Measurements from ENCODE around the gene CNRIP1.
"Not testable (repeated sequence)": the region's sequence is repeated elsewhere in the genome, so short reads cannot be mapped to it uniquely, and the experiment has no call there.

CNRIP1 gene

GRCh38 chr2:68319398-68320117, at the start of gene CNRIP1:
Gene CNRIP1, minus strand, starts transcription at chr2:68319949. Its CDS starts 549 bp downstream, at chr2:68319400.
- DNase-seq: peak; percentile 10

- no peak for DNase-seq
Measured at GRCh38 chr2:68369337-68369734, 49.6 kb upstream of the CNRIP1 start.

GRCh38 chr2:68368654-68369336, 49.0 kb upstream of the CNRIP1 start:
- no peak for DNase-seq

GRCh38 chr2:68367953-68368653, 48.4 kb upstream of the CNRIP1 start:
- no peak for DNase-seq

GRCh38 chr2:68366083-68366560, 46.4 kb upstream of the CNRIP1 start:
- no peak for DNase-seq

- no peak for DNase-seq
Measured at GRCh38 chr2:68365087-68365486, 45.3 kb upstream of the CNRIP1 start, which contains the start of gene PLEK. Gene PLEK, plus strand, starts transcription at chr2:68365282. Its CDS starts 70 bp downstream, at chr2:68365352.

- DNase-seq: no peak
Measured at GRCh38 chr2:68363721-68364120, 44.0 kb upstream of the CNRIP1 start.

GRCh38 chr2:68362749-68363148, 43.0 kb upstream of the CNRIP1 start:
- no peak for DNase-seq

GRCh38 chr2:68362069-68362468, 42.3 kb upstream of the CNRIP1 start:
- peak; percentile 36 for DNase-seq

- no peak for DNase-seq
Measured at GRCh38 chr2:68359889-68360288, 40.1 kb upstream of the CNRIP1 start.

GRCh38 chr2:68357605-68358337, 38.0 kb upstream of the CNRIP1 start:
- peak; percentile 1 for DNase-seq

- DNase-seq: no peak
Measured at GRCh38 chr2:68356599-68357239, 37.0 kb upstream of the CNRIP1 start.

GRCh38 chr2:68352651-68353391, 33.1 kb upstream of the CNRIP1 start:
- no peak for DNase-seq

GRCh38 chr2:68351997-68352396, 32.2 kb upstream of the CNRIP1 start:
- no peak for DNase-seq

- DNase-seq: not testable (repeated sequence)
Measured at GRCh38 chr2:68349091-68349490, 29.3 kb upstream of the CNRIP1 start.

GRCh38 chr2:68345129-68345875, 25.6 kb upstream of the CNRIP1 start:
- peak; percentile 28 for DNase-seq

GRCh38 chr2:68344031-68344430, 24.3 kb upstream of the CNRIP1 start:
- no peak for DNase-seq

- DNase-seq: no peak
Measured at GRCh38 chr2:68342470-68342869, 22.7 kb upstream of the CNRIP1 start.

GRCh38 chr2:68341583-68341982, 21.8 kb upstream of the CNRIP1 start:
- no peak for DNase-seq

GRCh38 chr2:68341062-68341329, 21.2 kb upstream of the CNRIP1 start:
- no peak for DNase-seq

All from NCI-H2107 (cell line).